ENCODE measurements around the gene TMEM238. TPM values are rescaled to one million over a fixed set of nuclear protein-coding genes. Genes with fewer than 3 reads are reported as not detected.

TMEM238 gene
- total and polyA plus RNA-seq, 2 donors from 2014 or later: 8.1 to 24.3 TPM

DNA sequence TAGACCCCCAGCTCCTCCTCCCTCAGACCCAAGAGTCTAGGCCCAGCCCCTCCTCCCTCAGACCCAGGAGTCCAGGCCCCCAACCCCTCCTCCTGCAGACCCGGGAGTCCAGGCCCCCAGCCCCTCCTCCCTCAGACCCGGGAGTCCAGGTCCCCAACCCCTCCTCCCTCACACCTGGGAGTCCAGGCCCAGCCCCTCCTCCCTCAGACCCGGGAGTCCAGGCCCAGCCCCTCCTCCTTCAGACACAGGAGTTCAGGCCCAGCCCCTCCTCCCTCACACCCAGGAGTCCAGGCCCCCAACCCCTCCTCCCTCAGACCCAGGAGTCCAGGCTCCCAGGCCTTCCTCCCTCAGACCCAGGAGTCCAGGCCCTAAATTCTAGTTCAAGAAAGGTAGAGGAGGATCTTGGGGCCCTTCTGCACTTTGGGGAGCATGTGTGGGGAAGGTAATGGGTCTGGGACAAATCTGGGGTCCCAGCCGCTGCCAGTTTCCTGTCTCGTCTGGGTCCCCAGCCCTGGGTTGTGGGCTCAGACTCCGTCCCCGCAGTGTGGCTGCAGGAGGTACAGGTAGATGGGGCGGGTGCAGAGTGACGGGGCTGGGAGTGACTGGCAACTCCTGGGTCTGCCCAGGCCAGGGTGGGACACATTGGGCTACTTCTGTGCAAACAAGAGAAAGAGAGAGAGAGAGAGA is 10.6 kb downstream of the TMEM238 start:
- Histone ChIP-seq H3K4me1 (ENCODE audit: control insufficient read depth in 2 of 3, insufficient read depth in 2 of 3, low read depth in 1 of 3, low read length in 3 of 3) (peaks cover 0 to 2% (median 0%) of the 10 kb centered on the region in 3 donors), H3K9me3 (ENCODE audit: control insufficient read depth in 2 of 3, insufficient read depth in 1 of 3, low read length in 3 of 3) (no peaks in the 10 kb centered on the region), H3K27me3 (ENCODE audit: control insufficient read depth, insufficient read depth, low read length) (peaks cover 9% of the 10 kb centered on the region), H3K36me3 (ENCODE audit: control insufficient read depth in 2 of 3, insufficient read depth in 3 of 3, low read length in 3 of 3) (no peaks in the 10 kb centered on the region), H3K9ac (ENCODE audit: low read length in 3 of 3) (no peak overlapping the region), H3K4me3 (ENCODE audit: low read length in 3 of 3) (no peak overlapping the region), H3K27ac (ENCODE audit: low read depth in 2 of 2, low read length in 2 of 2) (no peak overlapping the region)
- intact Hi-C loops (cut with DNase I): no loop called here
- FAIRE-seq (no peak), DNase-seq (peak in 1 of 5 donors; percentile 73)
- TF ChIP-seq, protein P1, sequence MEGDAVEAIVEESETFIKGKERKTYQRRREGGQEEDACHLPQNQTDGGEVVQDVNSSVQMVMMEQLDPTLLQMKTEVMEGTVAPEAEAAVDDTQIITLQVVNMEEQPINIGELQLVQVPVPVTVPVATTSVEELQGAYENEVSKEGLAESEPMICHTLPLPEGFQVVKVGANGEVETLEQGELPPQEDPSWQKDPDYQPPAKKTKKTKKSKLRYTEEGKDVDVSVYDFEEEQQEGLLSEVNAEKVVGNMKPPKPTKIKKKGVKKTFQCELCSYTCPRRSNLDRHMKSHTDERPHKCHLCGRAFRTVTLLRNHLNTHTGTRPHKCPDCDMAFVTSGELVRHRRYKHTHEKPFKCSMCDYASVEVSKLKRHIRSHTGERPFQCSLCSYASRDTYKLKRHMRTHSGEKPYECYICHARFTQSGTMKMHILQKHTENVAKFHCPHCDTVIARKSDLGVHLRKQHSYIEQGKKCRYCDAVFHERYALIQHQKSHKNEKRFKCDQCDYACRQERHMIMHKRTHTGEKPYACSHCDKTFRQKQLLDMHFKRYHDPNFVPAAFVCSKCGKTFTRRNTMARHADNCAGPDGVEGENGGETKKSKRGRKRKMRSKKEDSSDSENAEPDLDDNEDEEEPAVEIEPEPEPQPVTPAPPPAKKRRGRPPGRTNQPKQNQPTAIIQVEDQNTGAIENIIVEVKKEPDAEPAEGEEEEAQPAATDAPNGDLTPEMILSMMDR (IDR thresholded peaks at IDR 0.05; ENCODE audit: borderline replicate concordance, extremely low read depth, insufficient read depth): no peak

DNA sequence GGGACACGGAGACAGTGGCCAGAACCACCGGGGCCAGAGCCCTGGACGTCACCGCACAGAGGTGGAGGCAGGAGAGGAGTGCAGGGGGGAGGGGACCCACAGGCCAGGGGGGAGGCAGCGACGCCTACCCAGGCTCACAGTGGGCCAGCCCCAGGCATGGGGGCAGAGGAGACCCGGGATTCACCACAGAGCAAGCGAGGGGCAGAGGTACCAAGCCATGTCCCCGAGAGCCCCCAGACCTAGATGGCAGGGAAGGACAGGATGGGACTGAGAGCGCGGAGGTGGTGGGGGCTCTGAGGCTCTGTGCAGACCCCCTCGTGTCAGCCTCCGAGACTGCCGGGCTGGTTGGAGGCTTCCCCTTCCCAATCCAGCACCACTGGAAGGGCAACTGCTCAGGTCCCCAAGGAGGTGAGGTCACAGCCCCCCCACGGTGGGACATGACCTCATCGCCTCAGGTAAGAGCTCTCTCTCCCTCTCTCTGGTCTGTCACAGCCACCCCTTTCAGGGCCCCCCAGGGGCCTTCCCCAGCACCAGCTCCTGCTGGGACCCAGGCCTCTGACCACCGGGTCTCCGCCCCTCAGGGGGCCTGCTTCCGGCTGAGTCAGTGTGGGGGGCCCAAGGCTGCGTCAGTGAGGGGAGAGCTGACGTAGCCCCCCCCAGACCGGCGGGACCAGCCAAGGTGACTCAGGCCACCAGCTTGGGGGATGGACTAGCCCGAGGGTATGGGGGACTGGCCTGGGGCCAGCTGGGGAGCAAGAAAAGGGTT is 11.6 kb downstream of the TMEM238 start:
- H3K4me1 ChIP-seq (ENCODE audit: control insufficient read depth in 2 of 3, insufficient read depth in 2 of 3, low read depth in 1 of 3, low read length in 3 of 3): peaks cover 0 to 2% (median 0%) of the 10 kb centered on the region in 3 donors
- TF ChIP-seq, protein P1 (IDR thresholded peaks at IDR 0.05; ENCODE audit: borderline replicate concordance, extremely low read depth, insufficient read depth): no peak
- H3K27me3 ChIP-seq (ENCODE audit: control insufficient read depth, insufficient read depth, low read length): peaks cover 9% of the 10 kb centered on the region
- H3K36me3 ChIP-seq (ENCODE audit: control insufficient read depth in 2 of 3, insufficient read depth in 3 of 3, low read length in 3 of 3): no peaks in the 10 kb centered on the region
- FAIRE-seq (no peak), DNase-seq (peak in 3 of 5 donors; percentile 37 to 78 (median 77))
- no peak overlapping the region for H3K27ac ChIP-seq (ENCODE audit: low read depth in 2 of 2, low read length in 2 of 2)
- no peaks in the 10 kb centered on the region for H3K9me3 ChIP-seq (ENCODE audit: control insufficient read depth in 2 of 3, insufficient read depth in 1 of 3, low read length in 3 of 3)
- no peak overlapping the region for H3K9ac ChIP-seq (ENCODE audit: low read length in 3 of 3)
- H3K4me3 ChIP-seq (ENCODE audit: low read length in 3 of 3): no peak overlapping the region
- intact Hi-C loops (cut with DNase I): no loop called here

DNA sequence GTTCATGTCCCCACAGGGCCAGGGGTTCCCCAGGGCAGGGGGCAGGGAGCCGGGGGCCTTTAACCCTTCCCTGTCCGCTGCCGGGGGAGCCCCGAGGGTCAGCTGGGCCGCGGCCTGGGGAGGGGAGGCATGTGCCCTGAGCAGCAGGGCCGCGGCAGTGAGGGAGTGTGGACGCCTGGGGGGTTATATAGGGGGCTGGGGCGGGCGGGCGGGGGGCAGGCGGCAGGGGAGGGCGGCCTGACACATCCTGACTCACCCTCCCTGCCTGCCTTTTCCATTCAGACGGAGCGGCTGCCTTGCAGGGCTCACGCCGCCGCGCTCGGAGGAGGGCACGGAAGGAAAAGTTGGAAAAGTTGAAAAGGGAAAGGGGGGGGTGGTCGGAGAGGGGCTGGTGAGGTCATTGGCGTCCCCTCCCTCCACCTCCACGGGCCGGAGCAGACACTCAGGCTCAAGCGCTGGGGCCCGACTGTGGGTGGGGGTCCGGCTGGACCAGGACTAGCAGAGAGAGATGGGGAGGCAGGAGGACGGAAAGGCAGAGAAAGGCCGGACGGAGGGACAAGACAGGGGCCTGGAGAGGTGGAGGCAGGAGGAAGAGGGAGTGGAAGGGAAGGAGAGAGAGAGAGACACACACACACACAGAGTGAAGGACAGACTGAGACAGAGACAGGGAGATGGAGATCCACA is 13.6 kb downstream of the TMEM238 start, which contains the start of gene IL11:
Gene IL11 (minus strand): TSS at position 159 of the 684 bp plus-strand sequence. CDS start 153 bp downstream, at position 6.
- FAIRE-seq: no peak
- Histone ChIP-seq H3K27ac (ENCODE audit: low read depth in 2 of 2, low read length in 2 of 2) (no peak within 1 kb of the TSS), H3K27me3 (ENCODE audit: control insufficient read depth, insufficient read depth, low read length) (peaks cover 9% of the 10 kb centered on the region), H3K4me3 (ENCODE audit: low read length in 3 of 3) (no peak within 1 kb of the TSS), H3K9ac (ENCODE audit: low read length in 3 of 3) (no peak within 1 kb of the TSS), H3K36me3 (ENCODE audit: control insufficient read depth in 2 of 3, insufficient read depth in 3 of 3, low read length in 3 of 3) (no peaks in the 10 kb centered on the region), H3K9me3 (ENCODE audit: control insufficient read depth in 2 of 3, insufficient read depth in 1 of 3, low read length in 3 of 3) (no peaks in the 10 kb centered on the region), H3K4me1 (ENCODE audit: control insufficient read depth in 2 of 3, insufficient read depth in 2 of 3, low read depth in 1 of 3, low read length in 3 of 3) (peaks cover 0 to 2% (median 0%) of the 10 kb centered on the region in 3 donors)
- TF ChIP-seq, protein P1 (IDR thresholded peaks at IDR 0.05; ENCODE audit: borderline replicate concordance, extremely low read depth, insufficient read depth): no peak
- intact Hi-C loops (cut with DNase I): no loop called here
- DNase-seq: peak in 1 of 5 donors; percentile 78

Data from kidney (tissue), 14 donors.